Hematopoietic multipotent progenitor cell (in vitro differentiated cells): Measurements from ENCODE around the gene ST6GALNAC4. TPM values are rescaled to one million over a fixed set of nuclear protein-coding genes. Genes with fewer than 3 reads are reported as not detected.
"Not testable (repeated sequence)": the region's sequence is repeated elsewhere in the genome, so short reads cannot be mapped to it uniquely, and the experiment has no call there.

ENCODE experiments used
- DNase-seq, 3 donors: peaks; one replicate each; pipeline ENCODE4 v3.0.0-alpha.2; 2011 to 2015; ENCODE audit warnings: low read depth in 2 of 3, low spot score in 2 of 3
- total RNA-seq: library from RNA; depleted of rRNA; stranded (reverse); fragments of >200 nt; gene quantifications from one replicate; pipeline ENCODE4 v1.2.3, GENCODE V29; 2012

ST6GALNAC4 gene
- total RNA-seq, 1 donor: 70.3 TPM

GRCh38 chr9:127895811-127896210 is 21.0 kb downstream of the ST6GALNAC4 start:
- no peak for DNase-seq

- DNase-seq: no peak
Observed at GRCh38 chr9:127893392-127893791, 23.4 kb downstream of the ST6GALNAC4 start.

DNA sequence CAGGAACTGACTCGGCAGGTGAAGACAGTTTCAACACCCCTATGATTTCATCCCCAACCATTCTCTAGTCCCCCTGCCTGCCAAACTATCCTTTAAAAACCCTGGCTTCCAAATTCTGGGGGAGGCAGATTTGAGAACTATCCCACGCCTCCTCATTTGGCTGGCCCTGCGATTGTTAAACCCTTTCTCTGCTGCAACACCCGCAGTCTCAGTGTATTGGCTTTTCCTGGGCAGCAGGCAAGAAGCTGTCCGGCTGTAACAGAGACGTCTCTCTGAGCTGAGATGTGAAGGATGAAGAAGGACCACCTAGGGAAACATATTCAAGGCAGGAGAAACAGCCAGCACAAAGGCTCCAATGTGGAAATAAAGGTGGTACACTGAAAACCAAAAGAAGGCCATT is 24.0 kb downstream of the ST6GALNAC4 start:
- DNase-seq: no peak

DNA sequence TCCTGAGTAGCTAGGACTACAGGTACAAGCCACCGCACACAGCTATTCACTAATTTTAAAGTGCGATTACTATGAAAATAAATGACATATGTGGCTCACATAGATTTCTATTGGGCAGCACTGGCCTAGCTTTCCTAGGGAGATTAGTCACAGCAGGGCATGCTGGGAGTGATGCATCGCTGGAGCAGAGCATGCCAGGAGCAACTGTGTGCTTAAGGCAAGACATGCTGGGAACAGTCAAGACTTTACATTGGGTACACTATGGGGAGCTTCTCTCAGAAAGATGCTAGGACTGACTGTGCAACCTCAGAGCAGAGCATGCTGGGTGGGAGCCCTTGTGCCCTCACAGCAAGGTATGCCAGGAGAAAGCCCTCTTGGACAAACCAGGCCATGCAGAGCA is 26.8 kb downstream of the ST6GALNAC4 start:
- no peak for DNase-seq

GRCh38 chr9:127887792-127888191 is 29.0 kb downstream of the ST6GALNAC4 start:
- DNase-seq: peak in 1 of 3 donors; percentile 38

GRCh38 chr9:127886401-127886972 is 30.4 kb downstream of the ST6GALNAC4 start:
- no peak for DNase-seq

- DNase-seq: no peak
Observed at GRCh38 chr9:127885508-127886281, 31.1 kb downstream of the ST6GALNAC4 start.

GRCh38 chr9:127884976-127885490 is 31.8 kb downstream of the ST6GALNAC4 start:
- DNase-seq: no peak

DNA sequence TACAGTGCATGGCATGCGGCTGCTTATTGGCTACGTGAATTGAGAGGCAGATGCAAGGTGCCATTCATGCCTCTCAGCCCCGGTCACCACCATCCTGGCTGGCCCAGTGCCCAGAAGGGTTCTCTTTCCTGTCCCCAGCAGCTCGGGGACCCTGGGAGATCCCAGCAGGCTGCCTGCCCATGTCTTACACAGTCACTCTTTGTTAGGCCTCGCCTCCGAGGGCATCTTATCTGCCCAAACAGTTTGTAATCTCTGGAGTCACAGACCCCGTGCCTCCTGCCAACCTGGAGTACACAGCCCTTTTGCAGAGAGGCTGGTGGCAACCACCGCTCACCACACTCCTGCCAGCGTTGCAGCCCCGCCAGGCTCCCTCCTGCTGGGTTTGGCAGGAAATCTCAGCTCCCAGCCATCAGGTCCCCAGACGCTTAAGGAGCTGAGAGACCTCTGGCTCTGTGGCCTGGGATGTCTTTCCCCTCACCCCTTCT is 32.4 kb downstream of the ST6GALNAC4 start:
- DNase-seq: peak in 2 of 3 donors; percentile 95 to 99

GRCh38 chr9:127883959-127884358 is 32.9 kb downstream of the ST6GALNAC4 start:
- no peak for DNase-seq

DNA sequence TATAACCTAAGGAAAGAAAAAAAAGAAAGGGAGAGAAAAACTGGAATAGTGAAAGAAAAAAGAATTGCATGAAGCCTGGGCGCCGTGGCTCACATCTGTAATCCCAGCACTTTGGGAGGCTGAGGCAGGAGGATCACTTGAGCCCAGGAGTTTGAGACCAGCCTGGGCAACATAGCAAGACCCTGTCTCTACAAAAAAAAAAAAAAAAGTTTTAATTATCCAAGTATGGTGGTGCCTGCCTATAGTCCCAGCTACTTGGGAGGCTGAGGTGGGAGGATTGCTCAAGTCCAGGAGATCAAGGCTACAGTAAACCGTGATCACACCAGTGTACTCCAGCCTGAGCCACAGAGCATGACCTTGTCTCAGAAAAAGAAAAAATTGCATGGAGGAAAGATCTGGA is 35.1 kb downstream of the ST6GALNAC4 start:
- not testable (repeated sequence) for DNase-seq

GRCh38 chr9:127880143-127880542 is 36.7 kb downstream of the ST6GALNAC4 start:
- no peak for DNase-seq

DNA sequence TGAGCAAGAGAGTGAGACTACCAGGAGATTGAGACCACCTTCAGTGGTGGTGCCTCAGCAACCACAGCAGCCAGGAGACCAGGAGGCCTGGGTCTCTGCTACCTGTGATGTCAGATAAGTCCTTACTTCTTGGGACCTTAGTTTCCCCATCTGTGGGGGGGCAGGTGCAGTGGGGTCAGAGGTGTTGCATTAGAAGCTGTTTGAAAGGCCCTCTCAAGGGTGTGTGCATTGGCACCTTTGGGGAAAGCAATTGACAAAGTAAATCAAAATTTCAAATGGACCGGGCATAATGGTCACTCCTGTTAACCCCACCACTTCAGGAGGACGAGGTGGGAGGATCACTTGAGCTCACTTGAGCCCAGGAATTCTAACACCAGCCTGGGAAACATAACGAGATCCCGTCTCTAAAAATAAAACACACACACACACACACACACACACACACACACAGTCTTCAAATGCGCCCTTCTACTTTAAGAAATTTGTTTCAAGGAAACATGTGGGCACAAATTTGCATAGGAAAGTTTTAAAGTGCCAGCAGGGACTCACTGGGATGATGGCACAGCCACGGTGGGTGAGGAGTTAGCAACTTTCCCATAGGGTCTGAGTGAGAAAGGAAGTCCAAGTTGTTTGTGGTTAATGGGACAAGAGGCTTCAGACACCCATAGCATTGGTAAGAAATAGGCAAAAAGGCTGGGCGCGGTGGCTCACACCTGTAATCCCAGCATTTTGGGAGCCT is 38.0 kb downstream of the ST6GALNAC4 start:
- no peak for DNase-seq

- DNase-seq: no peak
Observed at GRCh38 chr9:127878001-127878651, 38.7 kb downstream of the ST6GALNAC4 start.

GRCh38 chr9:127877566-127877998 is 39.3 kb downstream of the ST6GALNAC4 start, which contains the start of gene AK1:
TSS of gene AK1 (minus strand) at chr9:127877675. CDS start at chr9:127874617, 3,058 bp downstream.
- DNase-seq: no peak

DNA sequence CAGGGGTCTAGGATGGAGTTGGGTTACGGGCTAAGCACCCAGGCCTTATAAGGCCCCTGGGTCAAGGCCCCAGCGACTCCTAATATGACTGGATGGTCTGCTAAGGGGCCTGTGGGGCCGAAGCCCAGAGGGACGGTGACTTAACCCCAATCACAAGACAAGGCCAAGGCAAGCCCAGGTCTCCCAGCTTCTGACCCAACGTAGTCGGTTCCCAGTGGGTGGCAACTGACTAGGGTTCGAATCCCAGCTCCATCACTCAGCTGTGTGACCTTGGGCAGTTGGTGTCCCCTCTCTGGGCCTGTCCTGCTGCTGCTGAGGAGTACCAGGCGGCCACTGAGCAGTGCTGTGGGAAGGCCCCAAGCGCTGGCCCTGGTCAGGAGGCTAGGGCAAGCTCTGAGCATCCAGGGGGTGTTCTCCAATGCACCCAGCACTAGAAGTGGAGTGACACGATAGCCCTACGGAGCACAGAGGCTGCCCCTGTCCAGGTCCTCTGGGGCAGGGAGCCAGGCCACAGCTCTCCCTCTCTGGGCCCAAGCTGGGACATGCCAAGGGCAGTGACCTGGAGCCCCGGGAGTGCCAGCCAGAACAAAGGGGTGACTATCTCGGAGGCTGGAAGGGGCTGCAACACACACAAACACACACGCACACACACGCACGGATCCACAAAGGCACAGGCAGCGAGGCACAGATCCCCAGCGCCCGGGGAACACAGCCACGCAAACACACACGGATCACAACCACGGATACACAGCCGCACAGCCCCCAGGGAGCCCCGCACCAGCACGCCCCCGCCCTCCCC is 39.9 kb downstream of the ST6GALNAC4 start:
- DNase-seq: no peak

- DNase-seq: no peak
Observed at GRCh38 chr9:127876026-127876763, 40.6 kb downstream of the ST6GALNAC4 start.

GRCh38 chr9:127875306-127875966 is 41.4 kb downstream of the ST6GALNAC4 start:
- no peak for DNase-seq
